B cell (primary cell): Measurements from ENCODE around the gene FDX1. TPM values are rescaled to one million over a fixed set of nuclear protein-coding genes. Genes with fewer than 3 reads are reported as not detected.
"Not testable (repeated sequence)": the region's sequence is repeated elsewhere in the genome, so short reads cannot be mapped to it uniquely, and the experiment has no call there.

Experiments
- ATAC-seq: fragments of 200-7000 bp; cut with Tn5 transposase; one replicate; pipeline ENCODE4 v1.10.0; 2021; ENCODE audit warnings: low read depth, mild to moderate bottlenecking, moderate number of reproducible peaks, moderate library complexity
- CTCF ChIA-PET: fragments of 350-600 bp; sonication (Branson Sonifier 250); formaldehyde crosslinking; loops from one replicate; lab custom pipeline; 2021; ENCODE audit warnings: antibody characterized with exemption, inconsistent platforms; lab: Charles Lee
- POLR2A ChIA-PET: fragments of 350-600 bp; sonication (Branson Sonifier 250); formaldehyde crosslinking; loops from one replicate; lab custom pipeline; 2021; ENCODE audit warnings: antibody characterized with exemption; lab: Charles Lee
- DNase-seq: peaks from one replicate; pipeline ENCODE4 v3.0.0; 2013
- H2AFZ ChIP-seq: 2 replicates; pipeline ENCODE4 v1.6.1; 2012; ENCODE audit warnings: mild to moderate bottlenecking, low read depth, low read length; ENCODE audit not compliant: insufficient read depth, poor library complexity, severe bottlenecking
- H3K27ac ChIP-seq, 2 donors: 1 replicate in 1 of 2; 2 replicates in 1 of 2; pipeline ENCODE4 v1.5.1; 2012 to 2013; ENCODE audit warnings: low read length in 2 of 2, mild to moderate bottlenecking in 2 of 2, moderate library complexity in 1 of 2
- H3K27me3 ChIP-seq, 4 experiments: fragments of 200-600 bp in 1 of 4; sonication (generic) in 1 of 4; replicated peaks in 1 of 4; 1 replicate in 2 of 4; 2 replicates in 2 of 4; pipeline versions ENCODE4 v1.6.1 to v1.7.0; 2013 to 2016; ENCODE audit warnings: low read length in 3 of 4, mild to moderate bottlenecking in 2 of 4, mixed read lengths in 1 of 4, moderate library complexity in 1 of 4; ENCODE audit not compliant: insufficient read depth in 4 of 4, control insufficient read depth in 3 of 4; ENCODE audit errors: control extremely low read depth in 1 of 4
- H3K36me3 ChIP-seq, 2 experiments: replicated peaks in 1 of 2; 1 replicate in 1 of 2; 2 replicates in 1 of 2; pipeline versions ENCODE4 v1.6.1 to v1.7.1; 2013; ENCODE audit warnings: low read length in 1 of 2; ENCODE audit not compliant: insufficient read depth in 2 of 2, control insufficient read depth in 1 of 2; ENCODE audit errors: control extremely low read depth in 1 of 2, extremely low read depth in 1 of 2
- H3K4me1 ChIP-seq, 2 donors: fragments of 200-600 bp in 1 of 2; sonication (generic) in 1 of 2; 1 replicate in 1 of 2; 2 replicates in 1 of 2; pipeline versions ENCODE4 v1.5.1 to v1.6.1; 2013 to 2017; ENCODE audit warnings: low read length in 2 of 2; ENCODE audit not compliant: control insufficient read depth in 2 of 2, insufficient read depth in 2 of 2
- H3K4me2 ChIP-seq: replicated peaks from 2 replicates; pipeline ENCODE3; 2012; ENCODE audit warnings: mild to moderate bottlenecking, low read depth, low read length; ENCODE audit not compliant: poor library complexity, severe bottlenecking
- H3K4me3 ChIP-seq, 5 experiments: fragments of 200-600 bp in 1 of 5; sonication (generic) in 1 of 5; 1 replicate in 3 of 5; 2 replicates in 2 of 5; pipeline versions ENCODE4 v1.5.1 to v1.7.0; 2011 to 2016; ENCODE audit warnings: low read length in 4 of 5, mild to moderate bottlenecking in 4 of 5, low read depth in 2 of 5, control low read depth in 1 of 5, moderate library complexity in 1 of 5; ENCODE audit not compliant: insufficient read depth in 1 of 5; ENCODE audit errors: control extremely low read depth in 1 of 5, extremely low read depth in 1 of 5
- H3K79me2 ChIP-seq: fragments of 200-600 bp; sonication (generic); one replicate; pipeline ENCODE4 v1.6.0; 2016; ENCODE audit warnings: low read length; ENCODE audit not compliant: control insufficient read depth, insufficient read depth
- H3K9ac ChIP-seq: fragments of 200-600 bp; sonication (generic); 2 replicates; pipeline ENCODE4 v1.6.1; 2017; ENCODE audit warnings: mild to moderate bottlenecking, low read length, moderate library complexity
- H3K9me3 ChIP-seq, 3 donors: one replicate each; pipeline versions ENCODE4 v1.6.1 to v1.7.1; 2013; ENCODE audit warnings: low read length in 2 of 3; ENCODE audit not compliant: control insufficient read depth in 2 of 3, insufficient read depth in 1 of 3; ENCODE audit errors: control extremely low read depth in 1 of 3
- H4K20me1 ChIP-seq: 2 replicates; pipeline ENCODE4 v1.6.0; 2012; ENCODE audit warnings: mild to moderate bottlenecking, low read length; ENCODE audit not compliant: insufficient read depth, control insufficient read depth, poor library complexity, severe bottlenecking
- H3K27ac Mint-ChIP-seq: one replicate; pipeline ENCODE4 v1.8.0; 2021; ENCODE audit warnings: mixed read lengths
- H3K27me3 Mint-ChIP-seq: one replicate; pipeline ENCODE4 v1.8.0; 2021; ENCODE audit warnings: mixed read lengths
- H3K4me1 Mint-ChIP-seq: one replicate; pipeline ENCODE4 v1.8.0; 2021; ENCODE audit warnings: mixed read lengths
- H3K4me3 Mint-ChIP-seq: one replicate; pipeline ENCODE4 v1.8.0; 2021; ENCODE audit warnings: mixed read lengths
- H3K9me3 Mint-ChIP-seq: one replicate; pipeline ENCODE4 v1.8.0; 2022; ENCODE audit warnings: mixed read lengths; ENCODE audit not compliant: insufficient read depth
- EZH2 ChIP-seq: IDR thresholded peaks from 2 replicates; pipeline ENCODE4 v1.6.1; 2012; ENCODE audit warnings: borderline replicate concordance, low read depth, mild to moderate bottlenecking, moderate library complexity, low read length; ENCODE audit not compliant: insufficient read depth, poor library complexity, severe bottlenecking
- WGBS: methylation state at CpG from one replicate; pipeline ENCODE4 v1.1.5; 2013; ENCODE audit warnings: missing lambda C conversion rate; ENCODE audit not compliant: insufficient coverage; 5-methylcytosine and 5-hydroxymethylcytosine counted together
- intact Hi-C: fragments of 100-400 bp; cut with micrococcal nuclease; formaldehyde crosslinking; loops from one replicate; pipeline ENCODE4 v1.10.0; 2022
- polyA plus RNA-seq: library from polyadenylated mRNA; depleted of rRNA; stranded (reverse); fragments of >200 nt; gene quantifications from 2 replicates; pipeline ENCODE4 v1.2.3, GENCODE V29; 2012
- total RNA-seq, 2 donors: library from RNA; stranded (reverse); fragments of 120-200 nt in 1 of 2; gene quantifications; 1 replicate in 1 of 2; 2 replicates in 1 of 2; pipeline versions ENCODE4 v1.2.3 to v1.2.4, GENCODE V29; 2013 to 2022
- TF ChIP-seq, protein P1 (sequence below): fragments of 200-600 bp; IDR thresholded peaks from one replicate; pipeline ENCODE4 v1.8.0; 2022; ENCODE audit warnings: antibody characterized with exemption, mild to moderate bottlenecking

FDX1 gene
- total and polyA plus RNA-seq, 2 donors (not counting 1 experiment from before 2014, with no cell fraction given): 3.5 to 11.2 TPM

DNA sequence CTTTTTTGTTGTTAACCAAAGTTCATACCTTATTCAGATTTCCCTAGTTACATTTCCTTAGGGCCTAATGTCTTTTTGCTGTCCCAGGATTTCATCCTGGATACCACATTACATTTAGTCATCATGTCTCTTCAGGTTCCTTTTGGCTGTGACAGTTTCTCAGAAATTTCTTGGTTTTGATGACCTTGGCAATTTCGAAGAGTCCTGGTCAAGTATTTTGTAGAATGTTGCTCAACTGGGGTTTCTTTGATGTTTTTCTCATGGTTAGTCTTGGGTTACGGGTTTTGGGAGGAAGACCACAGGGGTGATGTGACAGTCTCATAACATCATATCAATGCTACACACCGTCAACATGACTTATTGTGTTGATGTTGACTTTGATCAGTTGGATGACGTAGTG is 39.8 kb upstream of the FDX1 start:
- Mint-ChIP-seq H3K4me3 (no peak overlapping the region), H3K4me1 (no peaks in the 10 kb centered on the region), H3K27ac (no peak overlapping the region), H3K27me3 (peaks cover 42% of the 10 kb centered on the region), H3K9me3 (no peaks in the 10 kb centered on the region)
- ChIA-PET CTCF (no interaction called here), POLR2A (no interaction called here)
- H4K20me1 ChIP-seq: no peaks in the 10 kb centered on the region
- no peaks in the 10 kb centered on the region for H3K79me2 ChIP-seq
- H3K4me3 ChIP-seq: no peak overlapping the region
- no peaks in the 10 kb centered on the region for H3K36me3 ChIP-seq
- H3K27me3 ChIP-seq: peaks cover 0 to 2% (median 0%) of the 10 kb centered on the region in 4 experiments
- H3K9ac ChIP-seq: no peak overlapping the region
- WGBS: no CpG with 5 or more reads among the region's 4 CpGs
- H3K9me3 ChIP-seq: no peaks in the 10 kb centered on the region
- intact Hi-C loops: no loop called here
- TF ChIP-seq, protein P1, sequence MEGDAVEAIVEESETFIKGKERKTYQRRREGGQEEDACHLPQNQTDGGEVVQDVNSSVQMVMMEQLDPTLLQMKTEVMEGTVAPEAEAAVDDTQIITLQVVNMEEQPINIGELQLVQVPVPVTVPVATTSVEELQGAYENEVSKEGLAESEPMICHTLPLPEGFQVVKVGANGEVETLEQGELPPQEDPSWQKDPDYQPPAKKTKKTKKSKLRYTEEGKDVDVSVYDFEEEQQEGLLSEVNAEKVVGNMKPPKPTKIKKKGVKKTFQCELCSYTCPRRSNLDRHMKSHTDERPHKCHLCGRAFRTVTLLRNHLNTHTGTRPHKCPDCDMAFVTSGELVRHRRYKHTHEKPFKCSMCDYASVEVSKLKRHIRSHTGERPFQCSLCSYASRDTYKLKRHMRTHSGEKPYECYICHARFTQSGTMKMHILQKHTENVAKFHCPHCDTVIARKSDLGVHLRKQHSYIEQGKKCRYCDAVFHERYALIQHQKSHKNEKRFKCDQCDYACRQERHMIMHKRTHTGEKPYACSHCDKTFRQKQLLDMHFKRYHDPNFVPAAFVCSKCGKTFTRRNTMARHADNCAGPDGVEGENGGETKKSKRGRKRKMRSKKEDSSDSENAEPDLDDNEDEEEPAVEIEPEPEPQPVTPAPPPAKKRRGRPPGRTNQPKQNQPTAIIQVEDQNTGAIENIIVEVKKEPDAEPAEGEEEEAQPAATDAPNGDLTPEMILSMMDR: no peak
- H3K27ac ChIP-seq: no peak overlapping the region
- DNase-seq: no peak
- H3K4me1 ChIP-seq: no peaks in the 10 kb centered on the region
- H2AFZ ChIP-seq: no peak overlapping the region
- no peak for ATAC-seq
- H3K4me2 ChIP-seq: no peak overlapping the region

DNA sequence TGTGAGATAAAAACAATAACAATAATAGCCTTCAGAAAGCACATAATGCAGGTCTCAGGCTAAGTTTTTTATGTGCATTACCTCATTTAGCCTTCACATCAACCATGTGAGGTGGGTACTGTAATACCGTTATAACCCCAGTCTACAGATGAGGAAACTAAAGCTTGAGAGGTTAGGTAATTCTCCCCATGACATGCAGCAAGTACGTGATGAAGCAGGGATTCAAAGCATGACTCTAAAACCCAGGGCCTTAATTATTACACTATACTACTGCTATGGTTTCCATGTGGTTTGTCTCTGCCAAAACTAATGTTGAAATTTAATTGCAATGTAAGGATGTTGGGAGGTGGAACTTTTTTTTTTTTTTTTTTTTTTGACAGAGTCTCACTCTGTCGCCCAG is 37.7 kb upstream of the FDX1 start:
- Histone ChIP-seq H4K20me1 (no peaks in the 10 kb centered on the region), H3K79me2 (no peaks in the 10 kb centered on the region), H3K27me3 (peaks cover 0 to 2% (median 0%) of the 10 kb centered on the region in 4 experiments), H3K4me2 (no peak overlapping the region), H3K36me3 (no peaks in the 10 kb centered on the region), H3K9ac (no peak overlapping the region), H3K9me3 (no peaks in the 10 kb centered on the region), H3K4me3 (no peak overlapping the region), H3K27ac (no peak overlapping the region), H2AFZ (no peak overlapping the region), H3K4me1 (no peaks in the 10 kb centered on the region)
- Mint-ChIP-seq H3K4me3 (no peak overlapping the region), H3K27ac (no peak overlapping the region), H3K4me1 (no peaks in the 10 kb centered on the region), H3K9me3 (peaks cover 3% of the 10 kb centered on the region), H3K27me3 (peaks cover 50% of the 10 kb centered on the region)
- POLR2A ChIA-PET: no interaction called here
- CTCF ChIA-PET: no interaction called here
- TF ChIP-seq, protein P1: no peak
- TF ChIP-seq EZH2: no peak
- ATAC-seq (no peak), DNase-seq (no peak)
- no CpG with 5 or more reads among the region's 3 CpGs for WGBS
- intact Hi-C loops: no loop called here

DNA sequence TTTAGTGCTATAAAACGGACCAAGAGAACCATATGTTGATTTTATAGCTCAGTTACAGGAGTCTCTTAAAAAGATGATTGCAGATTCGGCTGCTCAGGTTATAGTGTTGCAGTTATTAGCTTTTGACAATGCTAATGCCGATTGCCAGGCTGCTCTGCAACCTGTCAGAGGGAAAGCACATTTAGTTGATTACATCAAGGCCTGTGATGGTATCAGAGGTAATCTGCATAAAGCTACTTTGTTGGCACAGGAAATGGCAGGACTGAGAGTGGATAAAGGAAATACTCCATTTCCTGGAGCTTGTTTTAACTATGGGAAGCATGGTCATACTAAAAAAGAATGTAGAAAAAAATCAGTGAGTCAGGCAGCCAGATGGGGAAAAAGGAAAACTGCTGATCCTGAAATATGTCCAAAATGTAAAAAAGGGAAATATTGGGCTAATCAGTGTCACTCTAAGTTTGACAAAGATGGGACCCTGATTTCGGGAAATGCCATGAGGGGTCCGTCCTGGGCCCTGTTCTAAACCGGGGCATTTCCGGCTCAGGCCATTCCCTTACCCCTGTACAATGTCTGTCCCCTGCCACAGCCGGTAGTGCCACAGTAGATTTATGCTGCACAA is 32.0 kb upstream of the FDX1 start:
- CTCF ChIA-PET: interaction anchor here (0.8 to 2.3 kb wide), 2 partner anchors 23 to 196 kb away, joined by 3 to 4 read pairs; no protein-coding TSS in a partner anchor
- H3K36me3 ChIP-seq, H3K79me2 ChIP-seq, H3K27ac ChIP-seq, intact Hi-C loops, H3K9ac ChIP-seq, H3K4me3 ChIP-seq, H3K4me1 Mint-ChIP-seq, H3K9me3 ChIP-seq, H3K9me3 Mint-ChIP-seq, H3K4me2 ChIP-seq, H3K27ac Mint-ChIP-seq, DNase-seq, H2AFZ ChIP-seq, H4K20me1 ChIP-seq, H3K4me3 Mint-ChIP-seq, POLR2A ChIA-PET, ATAC-seq, H3K4me1 ChIP-seq, H3K27me3 ChIP-seq: not testable (repeated sequence)
- H3K27me3 Mint-ChIP-seq: peaks cover 46% of the 10 kb centered on the region
- 93% methylated on average over 4 of the region's 8 CpGs for WGBS
